ENCODE results near the gene ZNF341.
A peak's percentile ranks its signal among the peaks of the same experiment; 100 is the strongest.

The ZNF341 gene

DNA sequence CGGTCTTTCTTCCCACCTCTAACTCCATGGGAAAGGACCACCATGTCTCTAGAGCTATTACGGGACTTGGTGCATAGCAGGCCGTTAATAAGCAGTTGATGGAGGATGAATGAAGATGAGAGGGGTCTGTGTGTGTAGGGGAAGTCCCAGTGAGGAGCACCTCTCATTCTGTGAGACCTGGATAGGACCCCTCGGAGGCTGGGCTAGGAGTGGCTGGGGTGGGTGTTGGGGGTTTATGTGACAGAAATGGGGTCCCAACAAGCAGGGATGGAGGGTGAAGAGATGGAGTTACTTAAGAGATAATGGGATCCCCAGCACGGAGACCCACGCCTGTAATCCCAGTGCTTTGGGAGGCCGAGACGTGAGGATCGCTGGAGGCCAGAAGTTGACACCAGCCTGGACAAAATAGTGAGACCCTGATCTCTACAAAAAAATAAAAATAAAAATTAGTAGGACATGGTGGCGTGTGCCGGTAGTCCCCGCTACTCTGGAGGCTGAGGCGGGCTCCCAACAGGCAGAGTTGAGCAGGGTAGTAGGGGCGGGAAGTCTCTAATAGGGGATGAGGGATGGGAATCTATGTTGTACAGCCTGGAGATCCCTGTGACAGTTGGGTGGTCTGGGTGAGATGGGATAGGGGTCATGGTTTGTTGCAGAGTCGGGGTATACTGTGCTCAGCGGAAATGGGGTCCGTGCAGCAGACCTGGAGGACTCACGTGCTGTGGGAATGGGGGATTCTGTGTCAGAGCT is 677 bp upstream of the ZNF341 start:
- Histone ChIP-seq H3K27ac (peak overlapping the region; percentile 97), H3K4me1 (ENCODE audit: control insufficient read depth in 1 of 2, insufficient read depth in 1 of 2, low read depth in 1 of 2, low read length in 1 of 2) (peaks cover 32 to 35% of the 10 kb centered on the region in 2 experiments), H3K9me3 (no peaks in the 10 kb centered on the region), H3K27me3 (no peaks in the 10 kb centered on the region), H3K36me3 (no peaks in the 10 kb centered on the region), H3K4me3 (ENCODE audit: low read depth in 1 of 2, low read length in 1 of 2) (peak overlapping the region; percentile 63 to 96)
- TF ChIP-seq, protein P1, sequence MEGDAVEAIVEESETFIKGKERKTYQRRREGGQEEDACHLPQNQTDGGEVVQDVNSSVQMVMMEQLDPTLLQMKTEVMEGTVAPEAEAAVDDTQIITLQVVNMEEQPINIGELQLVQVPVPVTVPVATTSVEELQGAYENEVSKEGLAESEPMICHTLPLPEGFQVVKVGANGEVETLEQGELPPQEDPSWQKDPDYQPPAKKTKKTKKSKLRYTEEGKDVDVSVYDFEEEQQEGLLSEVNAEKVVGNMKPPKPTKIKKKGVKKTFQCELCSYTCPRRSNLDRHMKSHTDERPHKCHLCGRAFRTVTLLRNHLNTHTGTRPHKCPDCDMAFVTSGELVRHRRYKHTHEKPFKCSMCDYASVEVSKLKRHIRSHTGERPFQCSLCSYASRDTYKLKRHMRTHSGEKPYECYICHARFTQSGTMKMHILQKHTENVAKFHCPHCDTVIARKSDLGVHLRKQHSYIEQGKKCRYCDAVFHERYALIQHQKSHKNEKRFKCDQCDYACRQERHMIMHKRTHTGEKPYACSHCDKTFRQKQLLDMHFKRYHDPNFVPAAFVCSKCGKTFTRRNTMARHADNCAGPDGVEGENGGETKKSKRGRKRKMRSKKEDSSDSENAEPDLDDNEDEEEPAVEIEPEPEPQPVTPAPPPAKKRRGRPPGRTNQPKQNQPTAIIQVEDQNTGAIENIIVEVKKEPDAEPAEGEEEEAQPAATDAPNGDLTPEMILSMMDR (IDR thresholded peaks at IDR 0.05), result no peak

DNA sequence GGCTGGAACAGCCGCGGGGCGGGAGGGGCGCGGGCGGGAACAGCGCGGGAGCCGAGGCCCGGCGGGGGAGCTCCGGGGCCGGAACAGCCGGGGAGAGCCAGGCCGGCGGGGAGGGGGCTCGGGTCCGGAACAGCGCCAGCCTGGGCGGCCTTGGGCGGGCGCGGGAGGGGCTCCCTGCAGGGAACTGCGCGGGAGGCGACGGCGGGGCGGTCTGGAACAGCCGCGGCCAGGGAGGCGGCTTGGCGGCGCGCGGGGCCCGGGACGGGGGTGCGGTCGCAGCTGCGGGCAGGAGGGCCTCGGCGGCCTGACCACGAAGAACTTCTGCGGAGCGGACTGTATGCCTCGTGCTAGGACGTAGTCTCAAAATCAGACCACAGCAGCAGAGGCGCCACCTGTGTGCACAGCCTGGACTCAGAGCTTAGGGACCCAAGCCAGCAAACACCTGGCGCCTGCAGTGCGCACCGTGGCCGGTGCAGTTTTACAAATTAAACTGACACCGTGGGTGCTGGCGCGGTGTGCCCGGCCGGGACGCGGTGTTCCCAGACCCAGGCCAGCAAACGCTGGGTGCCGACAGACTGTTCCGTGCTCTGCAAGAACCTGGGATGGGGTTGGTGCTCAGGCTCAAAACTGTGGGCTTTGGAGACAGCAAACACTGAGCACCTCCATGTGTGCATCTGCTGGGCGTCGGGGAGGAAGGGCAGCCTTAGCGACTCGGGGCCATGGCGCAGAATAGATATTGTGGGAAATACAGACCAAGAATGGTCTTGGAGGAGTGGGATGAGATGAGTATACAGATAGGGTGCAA is 572 bp downstream of the ZNF341 start:
- Histone ChIP-seq H3K27me3 (no peaks in the 10 kb centered on the region), H3K36me3 (no peaks in the 10 kb centered on the region), H3K27ac (peak overlapping the region; percentile 97), H3K4me3 (ENCODE audit: low read depth in 1 of 2, low read length in 1 of 2) (peak overlapping the region; percentile 70 to 96), H3K9me3 (no peaks in the 10 kb centered on the region), H3K4me1 (ENCODE audit: control insufficient read depth in 1 of 2, insufficient read depth in 1 of 2, low read depth in 1 of 2, low read length in 1 of 2) (peaks cover 32 to 35% of the 10 kb centered on the region in 2 experiments)
- TF ChIP-seq, protein P1 (IDR thresholded peaks at IDR 0.05), result no peak

DNA sequence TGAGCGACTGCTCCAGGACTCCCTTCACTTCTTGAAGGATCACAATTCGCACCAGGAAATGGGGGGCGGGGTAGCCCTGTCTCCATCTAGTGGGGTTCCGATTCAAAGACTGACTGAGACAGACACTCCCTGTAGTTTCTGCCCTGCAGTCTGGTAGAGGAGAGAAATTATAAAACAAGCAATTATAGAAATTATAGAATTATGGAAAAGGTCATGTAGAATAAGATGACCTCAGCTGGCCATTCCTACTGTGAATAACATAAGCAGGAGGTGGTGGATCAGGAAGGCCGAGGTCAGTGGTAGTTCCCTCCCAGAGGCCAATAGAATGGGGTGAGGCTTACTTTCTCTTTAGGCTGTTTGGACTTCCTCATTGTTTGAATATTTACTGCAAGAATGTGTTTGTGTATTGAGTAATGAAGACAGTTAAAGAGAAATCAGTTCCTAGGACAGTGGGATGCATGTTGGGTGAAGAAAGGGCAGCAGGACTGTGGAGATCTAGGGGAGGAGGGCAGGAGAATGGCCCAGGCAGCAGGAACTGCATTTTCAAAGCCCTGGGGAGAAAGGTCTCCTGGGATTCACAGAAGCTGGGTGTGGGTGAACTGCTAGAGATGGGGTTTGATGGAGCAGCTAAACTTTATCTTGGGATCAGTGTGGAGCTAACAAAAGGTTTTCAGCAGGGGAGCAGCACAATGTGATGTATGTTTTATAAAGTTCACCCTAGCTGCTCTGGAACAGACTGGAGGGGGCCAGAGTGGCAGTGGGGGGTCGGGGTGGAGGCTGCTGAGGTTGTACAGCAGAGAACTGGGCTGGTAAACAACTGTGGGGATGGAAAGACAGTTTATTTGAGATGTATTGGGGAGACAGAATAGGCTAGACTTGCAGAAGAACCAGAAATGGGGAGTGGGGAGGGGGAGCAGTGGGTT is 2.1 kb downstream of the ZNF341 start:
- H3K9me3 ChIP-seq, result no peaks in the 10 kb centered on the region
- no peaks in the 10 kb centered on the region for H3K36me3 ChIP-seq
- H3K4me3 ChIP-seq (ENCODE audit: low read depth in 1 of 2, low read length in 1 of 2), result peak overlapping the region; percentile 70 to 96
- peaks cover 32 to 35% of the 10 kb centered on the region in 2 experiments for H3K4me1 ChIP-seq (ENCODE audit: control insufficient read depth in 1 of 2, insufficient read depth in 1 of 2, low read depth in 1 of 2, low read length in 1 of 2)
- TF ChIP-seq, protein P1 (IDR thresholded peaks at IDR 0.05), result no peak
- H3K27ac ChIP-seq, result peak overlapping the region; percentile 97
- H3K27me3 ChIP-seq, result no peaks in the 10 kb centered on the region

DNA sequence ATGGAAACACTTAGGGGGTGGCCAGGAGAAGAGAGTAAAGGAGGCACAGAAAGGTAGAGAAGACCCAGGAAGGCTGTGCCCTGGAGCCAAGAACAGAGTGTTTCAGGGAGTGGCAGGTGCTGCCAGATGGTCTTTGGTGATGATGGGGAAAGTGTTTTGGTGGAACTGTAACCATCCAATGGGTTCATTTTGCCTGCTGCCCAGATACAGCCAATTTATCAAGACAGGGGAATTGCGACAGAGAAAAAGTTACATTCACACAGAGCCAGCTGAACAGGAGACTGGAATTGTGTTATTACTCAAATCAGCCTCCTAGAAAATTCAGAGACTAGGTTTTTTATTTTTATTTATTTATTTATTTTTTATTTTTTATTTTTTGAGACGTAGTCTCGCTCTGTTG is 5.2 kb downstream of the ZNF341 start:
- Histone ChIP-seq H3K27ac (no peak overlapping the region), H3K9me3 (no peaks in the 10 kb centered on the region), H3K4me3 (ENCODE audit: low read depth in 1 of 2, low read length in 1 of 2) (no peak overlapping the region), H3K36me3 (no peaks in the 10 kb centered on the region), H3K27me3 (no peaks in the 10 kb centered on the region), H3K4me1 (ENCODE audit: control insufficient read depth in 1 of 2, insufficient read depth in 1 of 2, low read depth in 1 of 2, low read length in 1 of 2) (peaks cover 25 to 26% of the 10 kb centered on the region in 2 experiments)
- TF ChIP-seq, protein P1 (IDR thresholded peaks at IDR 0.05), result no peak

DNA sequence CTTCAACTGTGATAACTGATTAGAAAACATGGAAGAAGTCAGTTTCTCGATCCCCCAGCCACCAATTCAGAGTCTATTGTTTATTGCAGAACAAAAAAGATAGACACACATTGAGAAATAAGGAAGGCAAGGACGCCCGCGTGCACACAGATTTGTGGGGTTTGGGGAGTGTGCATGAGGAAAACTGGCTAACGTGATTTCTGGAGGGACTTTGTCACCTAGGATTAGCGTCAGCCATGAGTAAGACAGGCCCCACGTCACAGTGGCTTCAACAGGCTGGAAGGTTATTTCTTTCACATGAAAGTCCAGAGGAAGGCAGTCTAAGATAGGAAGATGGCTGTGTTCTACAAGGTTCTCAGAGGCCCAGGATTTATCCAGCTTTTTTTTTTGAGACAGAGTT is 7.7 kb downstream of the ZNF341 start:
- Histone ChIP-seq H3K27ac (no peak overlapping the region), H3K9me3 (no peaks in the 10 kb centered on the region), H3K27me3 (no peaks in the 10 kb centered on the region), H3K4me3 (ENCODE audit: low read depth in 1 of 2, low read length in 1 of 2) (no peak overlapping the region), H3K36me3 (no peaks in the 10 kb centered on the region), H3K4me1 (ENCODE audit: control insufficient read depth in 1 of 2, insufficient read depth in 1 of 2, low read depth in 1 of 2, low read length in 1 of 2) (peaks cover 3 to 5% of the 10 kb centered on the region in 2 experiments)
- TF ChIP-seq, protein P1 (IDR thresholded peaks at IDR 0.05), result no peak

Data from neutrophil (primary cell).